ENCODE results near the gene LAMA5.

DNA sequence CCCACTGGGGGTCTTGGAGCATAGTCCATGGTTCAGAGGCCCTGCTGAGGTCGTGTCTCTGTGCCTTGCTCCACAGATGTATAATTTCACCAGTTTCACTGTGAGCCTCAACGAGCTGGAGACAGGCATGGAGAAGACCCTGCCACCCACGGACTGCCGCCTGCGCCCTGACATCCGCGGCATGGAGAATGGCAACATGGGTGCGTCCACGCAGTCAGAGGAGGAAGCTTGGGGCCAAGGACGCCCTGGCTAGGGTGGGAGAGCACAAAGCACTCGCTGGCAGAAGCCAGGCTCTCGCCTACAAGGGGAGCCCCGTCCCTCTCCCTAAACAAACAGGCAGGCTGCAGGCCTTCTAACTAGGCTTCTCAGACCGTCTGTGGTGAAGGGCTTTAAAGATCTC lies 78.0 kb downstream of the LAMA5 start:
- TF ChIP-seq, protein P1, sequence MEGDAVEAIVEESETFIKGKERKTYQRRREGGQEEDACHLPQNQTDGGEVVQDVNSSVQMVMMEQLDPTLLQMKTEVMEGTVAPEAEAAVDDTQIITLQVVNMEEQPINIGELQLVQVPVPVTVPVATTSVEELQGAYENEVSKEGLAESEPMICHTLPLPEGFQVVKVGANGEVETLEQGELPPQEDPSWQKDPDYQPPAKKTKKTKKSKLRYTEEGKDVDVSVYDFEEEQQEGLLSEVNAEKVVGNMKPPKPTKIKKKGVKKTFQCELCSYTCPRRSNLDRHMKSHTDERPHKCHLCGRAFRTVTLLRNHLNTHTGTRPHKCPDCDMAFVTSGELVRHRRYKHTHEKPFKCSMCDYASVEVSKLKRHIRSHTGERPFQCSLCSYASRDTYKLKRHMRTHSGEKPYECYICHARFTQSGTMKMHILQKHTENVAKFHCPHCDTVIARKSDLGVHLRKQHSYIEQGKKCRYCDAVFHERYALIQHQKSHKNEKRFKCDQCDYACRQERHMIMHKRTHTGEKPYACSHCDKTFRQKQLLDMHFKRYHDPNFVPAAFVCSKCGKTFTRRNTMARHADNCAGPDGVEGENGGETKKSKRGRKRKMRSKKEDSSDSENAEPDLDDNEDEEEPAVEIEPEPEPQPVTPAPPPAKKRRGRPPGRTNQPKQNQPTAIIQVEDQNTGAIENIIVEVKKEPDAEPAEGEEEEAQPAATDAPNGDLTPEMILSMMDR (IDR thresholded peaks at IDR 0.05; ENCODE audit: poor library complexity), result no peak
- TF ChIP-seq EZH2 (IDR thresholded peaks at IDR 0.05; ENCODE audit: borderline replicate concordance), result no peak
